Measurements from ENCODE around the gene SYT2. TPM values are rescaled to one million over a fixed set of nuclear protein-coding genes. Genes with fewer than 3 reads are reported as not detected.
A peak's percentile ranks its signal among the peaks of the same experiment; 100 is the strongest.

SYT2 gene
- total and polyA plus RNA-seq, 2 of the 13 experiments (the other 11 are each of a cell fraction or from before 2014, with no cell fraction given), result not detected

GRCh38 chr1:202589190-202589930 lies 120.9 kb downstream of the SYT2 start (continued):
- TF ChIP-seq, protein P1, sequence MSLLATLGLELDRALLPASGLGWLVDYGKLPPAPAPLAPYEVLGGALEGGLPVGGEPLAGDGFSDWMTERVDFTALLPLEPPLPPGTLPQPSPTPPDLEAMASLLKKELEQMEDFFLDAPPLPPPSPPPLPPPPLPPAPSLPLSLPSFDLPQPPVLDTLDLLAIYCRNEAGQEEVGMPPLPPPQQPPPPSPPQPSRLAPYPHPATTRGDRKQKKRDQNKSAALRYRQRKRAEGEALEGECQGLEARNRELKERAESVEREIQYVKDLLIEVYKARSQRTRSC (CRISPR knock-in tag; IDR thresholded peaks at IDR 0.05; ENCODE audit: low read depth), result no peak
- no peak for TF ChIP-seq TRIM22 (IDR thresholded peaks at IDR 0.05)
- no peak for TF ChIP-seq FOXO4 (CRISPR knock-in tag; conservative IDR thresholded peaks at IDR 0.05)
- no peak for TF ChIP-seq AGO1 (IDR thresholded peaks at IDR 0.05; ENCODE audit: low read depth, low read length, poor library complexity, severe bottlenecking)
- TF ChIP-seq ZNF232 (CRISPR knock-in tag; IDR thresholded peaks at IDR 0.05; ENCODE audit: borderline replicate concordance), result no peak
- peak; percentile 69; the same call in 1 of the 2 replicates for TF ChIP-seq JUND (CRISPR knock-in tag; IDR thresholded peaks at IDR 0.05)
- peak; percentile 38; the same call in 1 of the 2 replicates for TF ChIP-seq ZBTB38 (CRISPR knock-in tag; IDR thresholded peaks at IDR 0.05)
- TF ChIP-seq CENPX (CRISPR knock-in tag; IDR thresholded peaks at IDR 0.05), result no peak
- no peak for TF ChIP-seq ZBTB7A (CRISPR knock-in tag; IDR thresholded peaks at IDR 0.05)
- TF ChIP-seq, protein P2, sequence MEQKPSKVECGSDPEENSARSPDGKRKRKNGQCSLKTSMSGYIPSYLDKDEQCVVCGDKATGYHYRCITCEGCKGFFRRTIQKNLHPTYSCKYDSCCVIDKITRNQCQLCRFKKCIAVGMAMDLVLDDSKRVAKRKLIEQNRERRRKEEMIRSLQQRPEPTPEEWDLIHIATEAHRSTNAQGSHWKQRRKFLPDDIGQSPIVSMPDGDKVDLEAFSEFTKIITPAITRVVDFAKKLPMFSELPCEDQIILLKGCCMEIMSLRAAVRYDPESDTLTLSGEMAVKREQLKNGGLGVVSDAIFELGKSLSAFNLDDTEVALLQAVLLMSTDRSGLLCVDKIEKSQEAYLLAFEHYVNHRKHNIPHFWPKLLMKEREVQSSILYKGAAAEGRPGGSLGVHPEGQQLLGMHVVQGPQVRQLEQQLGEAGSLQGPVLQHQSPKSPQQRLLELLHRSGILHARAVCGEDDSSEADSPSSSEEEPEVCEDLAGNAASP (CRISPR knock-in tag; IDR thresholded peaks at IDR 0.05; ENCODE audit: borderline replicate concordance), result no peak
- peak in 1 of 2 experiments; percentile 9; a peak in 1 of 4 replicates for TF ChIP-seq EP300 (IDR thresholded peaks at IDR 0.05; ENCODE audit: low read depth in 2 of 2, low read length in 2 of 2)
- no peak for TF ChIP-seq EP300 (CRISPR knock-in tag; IDR thresholded peaks at IDR 0.05; ENCODE audit: borderline replicate concordance)
- TF ChIP-seq FOXJ3 (CRISPR knock-in tag; IDR thresholded peaks at IDR 0.05; ENCODE audit: borderline replicate concordance), result no peak
- no peak for TF ChIP-seq THAP9 (CRISPR knock-in tag; IDR thresholded peaks at IDR 0.05; ENCODE audit: borderline replicate concordance)
- no peak for TF ChIP-seq CCAR2 (optimal IDR thresholded peaks at IDR 0.05; ENCODE audit: low read depth, low read length)
- TF ChIP-seq MAFG (CRISPR knock-in tag; IDR thresholded peaks at IDR 0.05), result no peak
- TF ChIP-seq HNRNPL (IDR thresholded peaks at IDR 0.05; ENCODE audit: low read depth, low read length), result no peak
- no peak for TF ChIP-seq GMEB2 (CRISPR knock-in tag; IDR thresholded peaks at IDR 0.05; ENCODE audit: low read depth)
